ENCODE results near the gene IGF2BP1. TPM values are rescaled to one million over a fixed set of nuclear protein-coding genes. Genes with fewer than 3 reads are reported as not detected.

The IGF2BP1 gene
- total RNA-seq, 1 donor, result 2.6 TPM

DNA sequence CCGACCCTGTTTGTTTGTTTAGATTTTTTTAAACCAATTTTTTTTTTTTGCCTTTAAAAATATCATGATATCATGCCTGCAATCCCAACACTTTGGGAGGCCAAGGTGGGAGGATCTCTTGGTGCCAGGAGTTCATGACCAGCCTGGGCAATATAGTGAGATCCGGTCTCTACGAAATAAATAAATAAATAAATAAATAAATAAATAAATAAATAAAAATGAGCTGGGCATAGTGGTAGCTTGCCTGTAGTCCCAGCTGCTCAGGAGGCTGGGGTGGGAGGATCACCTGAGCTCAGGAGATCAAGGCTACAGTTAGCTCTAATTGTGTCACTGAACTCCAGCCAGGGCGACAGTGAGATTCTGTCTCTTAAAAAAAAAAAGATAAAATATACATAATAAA lies 8.1 kb upstream of the IGF2BP1 start:
- no peak for DNase-seq (ENCODE audit: low read depth)
- no peak overlapping the region for H3K4me3 ChIP-seq (ENCODE audit: low read depth, low read length)
- TF ChIP-seq, protein P1, sequence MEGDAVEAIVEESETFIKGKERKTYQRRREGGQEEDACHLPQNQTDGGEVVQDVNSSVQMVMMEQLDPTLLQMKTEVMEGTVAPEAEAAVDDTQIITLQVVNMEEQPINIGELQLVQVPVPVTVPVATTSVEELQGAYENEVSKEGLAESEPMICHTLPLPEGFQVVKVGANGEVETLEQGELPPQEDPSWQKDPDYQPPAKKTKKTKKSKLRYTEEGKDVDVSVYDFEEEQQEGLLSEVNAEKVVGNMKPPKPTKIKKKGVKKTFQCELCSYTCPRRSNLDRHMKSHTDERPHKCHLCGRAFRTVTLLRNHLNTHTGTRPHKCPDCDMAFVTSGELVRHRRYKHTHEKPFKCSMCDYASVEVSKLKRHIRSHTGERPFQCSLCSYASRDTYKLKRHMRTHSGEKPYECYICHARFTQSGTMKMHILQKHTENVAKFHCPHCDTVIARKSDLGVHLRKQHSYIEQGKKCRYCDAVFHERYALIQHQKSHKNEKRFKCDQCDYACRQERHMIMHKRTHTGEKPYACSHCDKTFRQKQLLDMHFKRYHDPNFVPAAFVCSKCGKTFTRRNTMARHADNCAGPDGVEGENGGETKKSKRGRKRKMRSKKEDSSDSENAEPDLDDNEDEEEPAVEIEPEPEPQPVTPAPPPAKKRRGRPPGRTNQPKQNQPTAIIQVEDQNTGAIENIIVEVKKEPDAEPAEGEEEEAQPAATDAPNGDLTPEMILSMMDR (IDR thresholded peaks at IDR 0.05; ENCODE audit: insufficient read depth, low read depth, low read length), result no peak

DNA sequence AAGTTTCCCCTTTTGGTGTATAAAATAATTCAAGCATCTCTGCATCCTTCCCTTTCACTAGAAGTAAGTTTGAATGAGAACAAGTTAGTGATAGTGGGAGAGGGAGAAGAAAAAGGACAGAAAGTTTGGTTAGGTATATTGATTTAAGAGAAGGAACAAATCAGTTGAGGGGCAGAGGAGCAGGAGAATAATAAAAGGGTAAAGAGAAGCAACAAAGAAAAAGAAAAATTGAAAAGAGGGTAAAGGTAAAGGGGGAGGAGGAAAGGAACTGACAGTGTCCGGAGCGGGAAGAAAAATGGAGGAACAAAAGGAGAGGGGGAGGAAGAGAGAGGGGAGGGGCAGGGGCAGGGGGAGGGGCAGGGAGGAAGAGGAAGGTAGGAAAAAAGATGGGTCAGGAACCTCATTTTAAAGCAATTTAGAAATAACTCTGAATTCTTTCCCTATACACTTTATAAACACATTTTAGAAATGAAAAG lies 6.3 kb upstream of the IGF2BP1 start:
- DNase-seq (ENCODE audit: low read depth), result no peak
- TF ChIP-seq, protein P1 (IDR thresholded peaks at IDR 0.05; ENCODE audit: insufficient read depth, low read depth, low read length), result no peak
- no peak overlapping the region for H3K4me3 ChIP-seq (ENCODE audit: low read depth, low read length)

GRCh38 chr17:48992444-48992843 lies 4.7 kb upstream of the IGF2BP1 start:
- no peak for DNase-seq (ENCODE audit: low read depth)
- TF ChIP-seq, protein P1 (IDR thresholded peaks at IDR 0.05; ENCODE audit: insufficient read depth, low read depth, low read length), result no peak
- no peak overlapping the region for H3K4me3 ChIP-seq (ENCODE audit: low read depth, low read length)

DNA sequence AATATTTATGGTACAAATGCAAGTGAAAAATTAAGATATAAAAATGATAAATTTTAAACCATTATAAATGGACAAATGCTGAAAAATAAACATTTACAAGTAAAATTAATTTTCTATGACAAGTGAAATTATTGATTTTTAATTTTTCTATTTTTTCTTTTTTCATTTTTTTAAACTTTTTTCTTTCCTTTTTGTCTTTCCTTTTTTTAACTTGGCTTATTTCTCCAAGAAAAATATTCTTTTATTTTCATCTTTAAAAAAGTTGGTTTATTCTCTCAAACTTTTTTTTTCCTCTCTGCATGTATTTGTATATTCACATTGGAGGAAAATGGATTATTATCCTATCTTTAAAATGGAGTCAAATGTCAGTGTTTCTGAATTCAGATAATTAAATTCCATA lies 3.9 kb upstream of the IGF2BP1 start:
- no peak for DNase-seq (ENCODE audit: low read depth)
- TF ChIP-seq, protein P1 (IDR thresholded peaks at IDR 0.05; ENCODE audit: insufficient read depth, low read depth, low read length), result no peak
- H3K4me3 ChIP-seq (ENCODE audit: low read depth, low read length), result no peak overlapping the region

DNA sequence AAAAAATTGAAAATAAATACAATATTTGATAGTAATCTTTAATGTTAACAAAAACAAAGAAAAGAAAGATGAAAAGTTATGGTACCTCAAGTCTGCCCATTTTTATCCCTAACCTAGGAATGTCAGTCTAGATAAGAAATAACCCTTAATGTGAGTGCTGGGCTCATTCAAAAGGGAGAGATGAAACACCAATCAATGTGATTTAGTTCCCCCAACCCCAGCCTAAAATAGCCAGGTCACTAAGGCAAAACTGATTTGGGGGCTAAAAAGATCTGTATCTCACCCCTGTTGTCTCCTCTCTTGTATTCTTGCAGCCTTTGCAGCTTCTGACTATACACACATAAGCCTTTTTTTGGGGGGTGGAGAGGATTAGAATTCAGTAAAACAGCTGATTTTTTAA lies 3.2 kb upstream of the IGF2BP1 start:
- TF ChIP-seq, protein P1 (IDR thresholded peaks at IDR 0.05; ENCODE audit: insufficient read depth, low read depth, low read length), result no peak
- no peak overlapping the region for H3K4me3 ChIP-seq (ENCODE audit: low read depth, low read length)
- DNase-seq (ENCODE audit: low read depth), result no peak

DNA sequence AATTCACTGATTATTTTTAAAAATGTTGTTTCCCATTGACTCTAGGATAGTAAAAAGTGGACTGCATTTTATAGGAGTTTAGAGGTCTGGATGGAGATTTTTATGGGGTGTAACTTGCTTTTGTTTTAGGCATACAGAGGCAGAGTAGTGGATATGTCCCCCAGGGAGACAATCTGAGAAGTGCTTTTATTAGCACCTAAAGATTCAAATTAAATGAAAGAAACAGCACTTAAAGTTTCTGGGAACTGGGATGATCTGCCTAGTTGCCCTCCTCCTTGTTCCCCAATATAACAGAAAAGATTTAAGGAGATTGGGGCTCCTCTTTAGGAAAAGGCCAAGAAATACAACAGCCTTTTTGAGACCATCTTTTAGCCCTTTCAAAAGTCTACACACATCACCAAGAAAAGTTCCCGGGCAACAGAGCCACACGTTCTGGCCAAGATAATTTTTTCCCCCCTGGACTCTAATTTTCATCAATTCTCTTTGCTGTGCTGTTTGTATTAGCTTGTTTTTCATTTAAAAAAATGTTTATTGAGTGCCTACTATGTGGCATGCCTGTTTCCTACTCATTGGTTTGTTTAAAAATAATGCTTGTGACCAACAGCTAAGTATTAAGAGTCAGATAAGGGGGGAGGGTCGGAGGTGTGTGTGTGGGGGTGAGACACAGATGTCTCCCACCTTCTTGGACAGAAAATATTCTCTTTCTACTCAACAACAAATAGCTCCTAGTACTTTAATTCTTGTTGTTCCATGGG lies 2.5 kb upstream of the IGF2BP1 start:
- TF ChIP-seq, protein P1 (IDR thresholded peaks at IDR 0.05; ENCODE audit: insufficient read depth, low read depth, low read length), result no peak
- no peak for DNase-seq (ENCODE audit: low read depth)
- no peak overlapping the region for H3K4me3 ChIP-seq (ENCODE audit: low read depth, low read length)
